Measurements from ENCODE around the gene SLC25A53.
"Not testable (repeated sequence)": the region's sequence is repeated elsewhere in the genome, so short reads cannot be mapped to it uniquely, and the experiment has no call there.

The SLC25A53 gene

GRCh38 chrX:104098919-104099318 is 57.9 kb downstream of the SLC25A53 start:
- no peaks in the 10 kb centered on the region for H3K4me1 ChIP-seq (ENCODE audit: control insufficient read depth in 1 of 2, insufficient read depth in 2 of 2, low read length in 2 of 2)
- no peak overlapping the region for H3K4me3 ChIP-seq (ENCODE audit: low read depth in 1 of 2, low read length in 2 of 2)
- H3K36me3 ChIP-seq (ENCODE audit: control insufficient read depth in 1 of 2, insufficient read depth in 2 of 2, low read length in 2 of 2), result no peaks in the 10 kb centered on the region
- no peaks in the 10 kb centered on the region for H3K9me3 ChIP-seq (ENCODE audit: control insufficient read depth in 1 of 2, low read length in 2 of 2)
- H3K27ac ChIP-seq (ENCODE audit: low read length), result no peak overlapping the region
- no peaks in the 10 kb centered on the region for H3K27me3 ChIP-seq (ENCODE audit: low read depth, low read length)

GRCh38 chrX:104098151-104098808 is 58.5 kb downstream of the SLC25A53 start:
- Histone ChIP-seq H3K4me3 (ENCODE audit: low read depth in 1 of 2, low read length in 2 of 2) (no peak overlapping the region), H3K27ac (ENCODE audit: low read length) (no peak overlapping the region), H3K4me1 (ENCODE audit: control insufficient read depth in 1 of 2, insufficient read depth in 2 of 2, low read length in 2 of 2) (no peaks in the 10 kb centered on the region), H3K36me3 (ENCODE audit: control insufficient read depth in 1 of 2, insufficient read depth in 2 of 2, low read length in 2 of 2) (no peaks in the 10 kb centered on the region), H3K9me3 (ENCODE audit: control insufficient read depth in 1 of 2, low read length in 2 of 2) (no peaks in the 10 kb centered on the region), H3K27me3 (ENCODE audit: low read depth, low read length) (no peaks in the 10 kb centered on the region)

- no peak overlapping the region for H3K4me3 ChIP-seq (ENCODE audit: low read depth in 1 of 2, low read length in 2 of 2)
Observed at GRCh38 chrX:104085919-104086318, 70.9 kb downstream of the SLC25A53 start.

GRCh38 chrX:104085477-104085876 is 71.3 kb downstream of the SLC25A53 start:
- Histone ChIP-seq H3K4me1 (ENCODE audit: control insufficient read depth in 1 of 2, insufficient read depth in 2 of 2, low read length in 2 of 2) (no peaks in the 10 kb centered on the region), H3K27me3 (ENCODE audit: low read depth, low read length) (no peaks in the 10 kb centered on the region), H3K9me3 (ENCODE audit: control insufficient read depth in 1 of 2, low read length in 2 of 2) (no peaks in the 10 kb centered on the region), H3K27ac (ENCODE audit: low read length) (no peak overlapping the region), H3K4me3 (ENCODE audit: low read depth in 1 of 2, low read length in 2 of 2) (no peak overlapping the region), H3K36me3 (ENCODE audit: control insufficient read depth in 1 of 2, insufficient read depth in 2 of 2, low read length in 2 of 2) (no peaks in the 10 kb centered on the region)

More at GRCh38 chrX:104085919-104086318, 70.9 kb downstream of the SLC25A53 start:
- Histone ChIP-seq H3K27ac (ENCODE audit: low read length) (no peak overlapping the region), H3K27me3 (ENCODE audit: low read depth, low read length) (no peaks in the 10 kb centered on the region), H3K36me3 (ENCODE audit: control insufficient read depth in 1 of 2, insufficient read depth in 2 of 2, low read length in 2 of 2) (no peaks in the 10 kb centered on the region), H3K4me1 (ENCODE audit: control insufficient read depth in 1 of 2, insufficient read depth in 2 of 2, low read length in 2 of 2) (no peaks in the 10 kb centered on the region), H3K9me3 (ENCODE audit: control insufficient read depth in 1 of 2, low read length in 2 of 2) (no peaks in the 10 kb centered on the region)

- Histone ChIP-seq H3K4me3 (ENCODE audit: low read depth in 1 of 2, low read length in 2 of 2) (no peak overlapping the region), H3K27ac (ENCODE audit: low read length) (no peak overlapping the region), H3K36me3 (ENCODE audit: control insufficient read depth in 1 of 2, insufficient read depth in 2 of 2, low read length in 2 of 2) (no peaks in the 10 kb centered on the region), H3K9me3 (ENCODE audit: control insufficient read depth in 1 of 2, low read length in 2 of 2) (no peaks in the 10 kb centered on the region), H3K27me3 (ENCODE audit: low read depth, low read length) (no peaks in the 10 kb centered on the region), H3K4me1 (ENCODE audit: control insufficient read depth in 1 of 2, insufficient read depth in 2 of 2, low read length in 2 of 2) (no peaks in the 10 kb centered on the region)
Observed at GRCh38 chrX:104084534-104085277, 72.1 kb downstream of the SLC25A53 start.

- Histone ChIP-seq H3K4me1 (ENCODE audit: control insufficient read depth in 1 of 2, insufficient read depth in 2 of 2, low read length in 2 of 2) (no peaks in the 10 kb centered on the region), H3K27me3 (ENCODE audit: low read depth, low read length) (no peaks in the 10 kb centered on the region), H3K36me3 (ENCODE audit: control insufficient read depth in 1 of 2, insufficient read depth in 2 of 2, low read length in 2 of 2) (no peaks in the 10 kb centered on the region), H3K27ac (ENCODE audit: low read length) (no peak overlapping the region), H3K4me3 (ENCODE audit: low read depth in 1 of 2, low read length in 2 of 2) (no peak overlapping the region), H3K9me3 (ENCODE audit: control insufficient read depth in 1 of 2, low read length in 2 of 2) (no peaks in the 10 kb centered on the region)
Observed at GRCh38 chrX:104084063-104084462, 72.7 kb downstream of the SLC25A53 start.

- not testable (repeated sequence) for H3K9me3 ChIP-seq (ENCODE audit: control insufficient read depth in 1 of 2, low read length in 2 of 2); H3K27me3 ChIP-seq (ENCODE audit: low read depth, low read length); H3K36me3 ChIP-seq (ENCODE audit: control insufficient read depth in 1 of 2, insufficient read depth in 2 of 2, low read length in 2 of 2); H3K4me3 ChIP-seq (ENCODE audit: low read depth in 1 of 2, low read length in 2 of 2); H3K4me1 ChIP-seq (ENCODE audit: control insufficient read depth in 1 of 2, insufficient read depth in 2 of 2, low read length in 2 of 2); H3K27ac ChIP-seq (ENCODE audit: low read length)
Observed at GRCh38 chrX:104077854-104078253, 79.0 kb downstream of the SLC25A53 start.

GRCh38 chrX:104075778-104076445 is 80.9 kb downstream of the SLC25A53 start, which contains the start of gene TMSB15C:
TMSB15C (minus strand) TSS chrX:104076236.
- not testable (repeated sequence) for H3K27ac ChIP-seq (ENCODE audit: low read length); H3K27me3 ChIP-seq (ENCODE audit: low read depth, low read length); H3K36me3 ChIP-seq (ENCODE audit: control insufficient read depth in 1 of 2, insufficient read depth in 2 of 2, low read length in 2 of 2); H3K4me1 ChIP-seq (ENCODE audit: control insufficient read depth in 1 of 2, insufficient read depth in 2 of 2, low read length in 2 of 2); H3K4me3 ChIP-seq (ENCODE audit: low read depth in 1 of 2, low read length in 2 of 2); H3K9me3 ChIP-seq (ENCODE audit: control insufficient read depth in 1 of 2, low read length in 2 of 2)

GRCh38 chrX:104062636-104063035 is 94.2 kb downstream of the SLC25A53 start:
- not testable (repeated sequence) for H3K27me3 ChIP-seq (ENCODE audit: low read depth, low read length); H3K4me1 ChIP-seq (ENCODE audit: control insufficient read depth in 1 of 2, insufficient read depth in 2 of 2, low read length in 2 of 2); H3K27ac ChIP-seq (ENCODE audit: low read length); H3K36me3 ChIP-seq (ENCODE audit: control insufficient read depth in 1 of 2, insufficient read depth in 2 of 2, low read length in 2 of 2); H3K4me3 ChIP-seq (ENCODE audit: low read depth in 1 of 2, low read length in 2 of 2); H3K9me3 ChIP-seq (ENCODE audit: control insufficient read depth in 1 of 2, low read length in 2 of 2)

- not testable (repeated sequence) for H3K27me3 ChIP-seq (ENCODE audit: low read depth, low read length); H3K9me3 ChIP-seq (ENCODE audit: control insufficient read depth in 1 of 2, low read length in 2 of 2); H3K4me1 ChIP-seq (ENCODE audit: control insufficient read depth in 1 of 2, insufficient read depth in 2 of 2, low read length in 2 of 2); H3K4me3 ChIP-seq (ENCODE audit: low read depth in 1 of 2, low read length in 2 of 2); H3K36me3 ChIP-seq (ENCODE audit: control insufficient read depth in 1 of 2, insufficient read depth in 2 of 2, low read length in 2 of 2); H3K27ac ChIP-seq (ENCODE audit: low read length)
Observed at GRCh38 chrX:104054956-104055355, 101.9 kb downstream of the SLC25A53 start.
